Stomach (tissue), 4 donors: ENCODE data around the gene SMAD7.

Experiments
- CTCF ChIP-seq, 7 experiments: fragments of 450-650 bp in 4 of 7; fragments of 200-600 bp in 3 of 7; sonication (generic) in 3 of 7; IDR thresholded peaks; one replicate each; pipeline ENCODE4 v1.5.1; 2016 to 2019; ENCODE audit warnings: antibody characterized with exemption in 7 of 7, control low read depth in 2 of 7, mild to moderate bottlenecking in 1 of 7
- POLR2A ChIP-seq, 4 donors: fragments of 450-650 bp; IDR thresholded peaks; one replicate each; pipeline ENCODE4 v1.6.1; 2016; ENCODE audit warnings: antibody characterized with exemption in 4 of 4, control low read depth in 2 of 4, mild to moderate bottlenecking in 1 of 4, moderate library complexity in 1 of 4
- POLR2AphosphoS5 ChIP-seq, 3 donors: sonication (generic); formaldehyde crosslinking; IDR thresholded peaks; one replicate each; pipeline ENCODE4 v1.6.1; 2016; ENCODE audit warnings: antibody characterized with exemption in 3 of 3

- TF ChIP-seq CTCF (IDR thresholded peaks at IDR 0.05) = no peak
- no peak for TF ChIP-seq POLR2A (IDR thresholded peaks at IDR 0.05)
- no peak for TF ChIP-seq POLR2AphosphoS5 (IDR thresholded peaks at IDR 0.05)
These were observed 11.3 kb downstream of the SMAD7 start for GRCh38 chr18:48939205-48940097.
